Sigmoid colon (tissue), 4 donors: ENCODE results near the gene ICE2.

Experiments
- POLR2A ChIP-seq, 2 donors: fragments of 450-650 bp; IDR thresholded peaks; one replicate each; pipeline ENCODE4 v1.6.1; 2016; ENCODE audit warnings: antibody characterized with exemption in 2 of 2, mild to moderate bottlenecking in 2 of 2, moderate library complexity in 2 of 2
- POLR2AphosphoS5 ChIP-seq, 4 donors: sonication (generic); formaldehyde crosslinking; IDR thresholded peaks; one replicate each; pipeline ENCODE4 v1.6.1; 2017; ENCODE audit warnings: antibody characterized with exemption in 4 of 4
- TF ChIP-seq, protein P1 (sequence below), 4 experiments: fragments of 450-650 bp in 3 of 4; fragments of 200-600 bp in 1 of 4; IDR thresholded peaks; one replicate each; pipeline ENCODE4 v1.5.1; 2016 to 2019; ENCODE audit warnings: antibody characterized with exemption in 4 of 4, mild to moderate bottlenecking in 3 of 4, moderate library complexity in 2 of 4

- TF ChIP-seq, protein P1, sequence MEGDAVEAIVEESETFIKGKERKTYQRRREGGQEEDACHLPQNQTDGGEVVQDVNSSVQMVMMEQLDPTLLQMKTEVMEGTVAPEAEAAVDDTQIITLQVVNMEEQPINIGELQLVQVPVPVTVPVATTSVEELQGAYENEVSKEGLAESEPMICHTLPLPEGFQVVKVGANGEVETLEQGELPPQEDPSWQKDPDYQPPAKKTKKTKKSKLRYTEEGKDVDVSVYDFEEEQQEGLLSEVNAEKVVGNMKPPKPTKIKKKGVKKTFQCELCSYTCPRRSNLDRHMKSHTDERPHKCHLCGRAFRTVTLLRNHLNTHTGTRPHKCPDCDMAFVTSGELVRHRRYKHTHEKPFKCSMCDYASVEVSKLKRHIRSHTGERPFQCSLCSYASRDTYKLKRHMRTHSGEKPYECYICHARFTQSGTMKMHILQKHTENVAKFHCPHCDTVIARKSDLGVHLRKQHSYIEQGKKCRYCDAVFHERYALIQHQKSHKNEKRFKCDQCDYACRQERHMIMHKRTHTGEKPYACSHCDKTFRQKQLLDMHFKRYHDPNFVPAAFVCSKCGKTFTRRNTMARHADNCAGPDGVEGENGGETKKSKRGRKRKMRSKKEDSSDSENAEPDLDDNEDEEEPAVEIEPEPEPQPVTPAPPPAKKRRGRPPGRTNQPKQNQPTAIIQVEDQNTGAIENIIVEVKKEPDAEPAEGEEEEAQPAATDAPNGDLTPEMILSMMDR (IDR thresholded peaks at IDR 0.05), result no peak
- no peak for TF ChIP-seq POLR2AphosphoS5 (IDR thresholded peaks at IDR 0.05)
- no peak for TF ChIP-seq POLR2A (IDR thresholded peaks at IDR 0.05)
Observed at GRCh38 chr15:60448668-60449360, 30.1 kb downstream of the ICE2 start.
